NCI-H446 (cell line): Measurements from ENCODE around the gene WNT5B.
A peak's percentile ranks its signal among the peaks of the same experiment; 100 is the strongest.
"Not testable (repeated sequence)": the region's sequence is repeated elsewhere in the genome, so short reads cannot be mapped to it uniquely, and the experiment has no call there.

Experiments
- DNase-seq, 2 experiments: peaks; one replicate each; lab custom pipeline; 2025; lab: John Stamatoyannopoulos, UW

WNT5B gene

DNA sequence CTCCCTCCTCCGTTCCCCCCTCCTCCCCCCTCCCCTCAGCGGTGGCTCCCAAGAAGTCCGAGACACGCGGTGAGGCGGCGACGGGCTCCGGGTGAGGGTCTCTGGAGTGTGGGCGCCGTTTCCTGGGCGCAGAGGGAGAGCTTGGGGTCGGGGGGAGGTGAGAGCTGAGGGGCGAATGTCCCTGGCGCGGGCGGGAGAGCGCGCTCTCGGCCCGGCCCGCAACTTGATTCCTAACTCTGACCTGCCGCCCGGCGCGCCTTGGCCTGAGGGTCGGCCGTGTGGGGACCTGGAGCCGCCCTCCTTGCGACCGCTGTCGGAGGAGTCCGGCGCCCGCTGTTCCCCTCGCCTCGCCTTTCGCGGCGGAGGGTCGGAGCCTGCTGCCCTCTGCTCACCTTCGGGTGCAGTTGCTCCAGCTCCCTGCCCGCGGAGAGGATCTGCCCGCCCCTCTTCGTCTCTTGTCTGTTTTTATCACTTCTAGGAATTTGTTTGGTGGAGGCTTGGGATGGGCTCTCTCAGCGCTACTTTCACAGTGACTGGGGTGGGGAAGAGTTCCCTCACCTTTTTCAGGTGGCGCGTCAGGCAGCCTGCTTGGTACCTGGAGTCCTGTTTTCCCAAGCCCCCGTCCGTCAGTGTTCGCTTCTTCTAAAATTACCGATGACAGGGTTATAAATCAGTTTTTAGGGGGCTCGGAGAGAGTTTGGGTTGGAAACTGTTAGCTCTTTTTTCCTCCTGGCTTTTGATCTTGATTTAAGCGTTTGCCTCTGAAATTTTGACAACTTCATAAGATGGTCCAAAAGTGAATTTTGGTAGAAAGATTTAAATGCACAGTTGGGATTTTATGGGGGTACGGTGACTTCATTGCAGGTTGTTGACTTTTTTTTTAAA lies 62.3 kb downstream of the WNT5B start:
- DNase-seq, result peak in 1 of 2 experiments; percentile 53

DNA sequence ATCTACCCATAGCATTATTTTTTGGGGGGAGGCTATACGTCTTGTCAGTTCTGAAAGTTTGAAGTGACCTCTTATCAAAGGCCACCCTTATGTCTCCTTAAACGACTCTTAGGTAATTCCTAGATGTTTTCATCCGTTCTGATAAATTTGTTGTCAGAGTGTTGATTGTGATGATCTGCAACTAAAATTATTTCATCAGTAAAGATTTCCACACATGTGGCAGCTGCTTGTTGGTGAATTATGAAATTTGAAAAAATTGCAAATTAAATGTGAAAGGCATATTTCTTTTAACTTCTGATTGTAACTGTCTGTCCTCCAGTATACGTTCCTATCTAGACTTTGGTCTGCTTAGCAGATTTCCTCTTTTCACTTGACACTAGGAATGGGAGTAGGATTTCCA lies 63.2 kb downstream of the WNT5B start:
- no peak for DNase-seq

DNA sequence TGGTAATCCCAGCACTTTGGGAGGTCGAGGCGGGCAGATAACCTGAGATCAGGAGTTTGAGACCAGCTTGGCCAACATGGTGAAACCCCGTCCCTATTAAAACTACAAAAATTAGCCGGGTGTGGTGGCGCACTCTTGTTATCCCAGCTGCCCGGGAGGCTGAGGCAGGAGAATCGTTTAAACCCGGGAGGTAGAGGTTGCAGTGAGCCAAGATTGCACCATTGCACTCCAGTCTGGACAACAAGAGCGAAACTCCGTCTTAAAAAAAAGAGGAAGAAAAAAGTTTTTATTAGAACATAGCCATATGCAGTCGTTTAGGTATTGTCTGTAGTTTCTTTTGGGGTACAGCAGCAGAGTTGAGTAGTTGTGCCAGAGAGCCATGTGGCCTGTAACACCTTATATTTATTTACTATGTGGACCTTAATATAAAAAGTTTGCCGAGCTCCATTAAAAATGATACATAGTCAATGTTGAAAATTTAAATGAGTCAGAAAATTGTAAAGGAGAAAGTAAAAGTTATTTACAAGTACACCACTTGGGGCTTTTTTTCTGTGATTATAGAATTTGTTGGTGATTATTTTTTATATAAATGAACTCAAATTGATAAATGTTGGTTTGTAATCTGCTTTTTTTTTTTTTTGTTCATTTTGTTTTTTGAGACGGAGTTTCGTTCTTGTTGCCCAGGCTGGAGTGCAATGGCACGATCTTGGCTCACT lies 64.0 kb downstream of the WNT5B start:
- no peak for DNase-seq

DNA sequence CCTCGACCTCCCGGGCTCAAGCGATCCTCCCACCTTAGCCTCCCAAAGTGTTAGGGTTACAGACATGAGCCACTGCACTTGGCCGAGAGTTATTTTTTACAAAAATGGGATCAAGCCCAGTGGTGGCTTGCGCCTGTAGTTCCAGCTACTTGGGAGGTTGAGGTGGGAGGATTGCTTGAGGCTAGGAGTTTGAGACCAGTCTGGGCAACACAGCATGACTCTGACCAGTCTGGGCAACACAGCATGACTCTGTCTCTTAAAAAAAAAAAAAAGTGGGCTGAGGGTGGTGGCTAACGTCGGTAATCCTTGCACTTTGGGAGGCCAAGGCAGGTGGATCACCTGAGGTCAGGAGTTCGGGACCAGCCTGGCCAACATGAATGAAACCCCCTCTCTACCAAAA lies 66.1 kb downstream of the WNT5B start:
- DNase-seq, result not testable (repeated sequence)

DNA sequence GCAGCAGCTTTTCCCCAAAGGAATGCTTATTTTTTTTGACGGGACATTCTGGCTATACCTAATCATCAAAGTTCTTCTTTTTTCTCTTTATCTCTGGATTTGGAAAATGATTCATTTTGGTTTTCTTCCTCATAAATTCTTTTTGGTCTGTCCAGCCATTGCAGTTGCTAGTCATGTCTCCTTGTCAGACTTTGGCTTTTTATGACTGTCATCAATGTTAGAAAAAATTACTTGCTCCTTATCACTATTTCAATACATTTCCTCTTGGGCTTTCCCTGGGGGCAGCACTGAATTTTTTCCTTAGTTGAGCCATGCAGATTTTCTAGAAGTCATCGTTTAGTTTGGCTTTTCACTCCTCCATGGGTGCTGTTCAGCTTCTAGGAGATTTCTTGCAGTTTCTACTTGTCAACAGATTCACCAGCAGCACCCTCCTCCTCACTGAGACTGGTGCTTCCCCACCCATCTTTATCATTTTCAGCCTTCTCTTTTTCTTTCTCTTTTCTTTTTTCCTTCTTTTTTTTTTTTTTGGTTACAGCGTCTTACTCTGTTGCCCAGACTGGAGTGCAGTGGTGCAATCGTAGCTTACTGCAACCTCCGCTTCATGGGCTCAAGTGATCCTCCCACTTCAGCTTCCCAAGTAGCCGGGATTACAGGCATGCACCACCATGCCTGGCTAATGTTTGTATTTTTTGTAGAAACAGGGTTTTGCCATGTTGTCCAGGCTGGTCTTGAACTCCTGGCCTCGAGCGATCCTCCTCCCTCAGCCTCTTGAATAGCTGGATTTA lies 67.0 kb downstream of the WNT5B start:
- DNase-seq, result no peak

DNA sequence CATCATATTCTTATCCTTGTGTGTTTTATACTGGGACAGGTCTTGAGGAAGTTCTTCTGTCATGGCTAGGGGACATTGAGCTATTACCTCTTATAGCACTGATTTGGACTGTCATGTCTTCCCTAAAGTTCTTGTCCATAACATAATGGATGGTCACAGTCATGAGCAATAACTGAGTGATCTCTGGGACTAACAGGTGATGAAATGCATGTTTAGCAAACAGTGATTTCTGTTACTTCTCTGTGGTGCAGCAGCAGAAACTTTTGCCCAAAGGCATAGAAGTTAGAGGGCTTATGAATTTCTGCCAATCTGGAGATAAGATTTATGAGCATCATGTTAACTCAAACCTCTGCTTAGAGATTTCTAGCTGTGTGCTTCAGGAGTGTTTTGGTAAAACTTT lies 67.8 kb downstream of the WNT5B start:
- no peak for DNase-seq
